PFSK-1 (cell line): ENCODE results near the gene TNS1.

Source experiments
- FOXP2 ChIP-seq: optimal IDR thresholded peaks from 2 replicates; pipeline ENCODE3; 2011; ENCODE audit warnings: borderline replicate concordance, control low read depth, inconsistent platforms; ENCODE audit not compliant: insufficient read depth; ENCODE audit errors: extremely low read length, extremely low read depth
- POLR2AphosphoS5 ChIP-seq: IDR thresholded peaks from 2 replicates; pipeline ENCODE4 v1.6.1; 2012; ENCODE audit warnings: low read depth, mild to moderate bottlenecking, control low read depth, low read length, moderate library complexity
- SIN3A ChIP-seq: IDR thresholded peaks from 2 replicates; pipeline ENCODE4 v1.6.1; 2012; ENCODE audit warnings: mild to moderate bottlenecking, low read length, moderate library complexity, borderline replicate concordance; ENCODE audit not compliant: insufficient read depth
- TAF1 ChIP-seq: IDR thresholded peaks from 2 replicates; pipeline ENCODE4 v1.6.1; 2012; ENCODE audit warnings: low read length, control low read depth, borderline replicate concordance; ENCODE audit not compliant: insufficient read depth
- TF ChIP-seq, protein P1 (sequence below), 2 experiments: IDR thresholded peaks; 2 replicates each; pipeline versions ENCODE4 v1.6.1 to v1.8.0; 2011 to 2012; ENCODE audit warnings: low read depth in 2 of 2, low read length in 2 of 2, control low read depth in 1 of 2, inconsistent platforms in 1 of 2, mild to moderate bottlenecking in 1 of 2, moderate library complexity in 1 of 2; ENCODE audit not compliant: insufficient read depth in 1 of 2

TNS1 gene

DNA sequence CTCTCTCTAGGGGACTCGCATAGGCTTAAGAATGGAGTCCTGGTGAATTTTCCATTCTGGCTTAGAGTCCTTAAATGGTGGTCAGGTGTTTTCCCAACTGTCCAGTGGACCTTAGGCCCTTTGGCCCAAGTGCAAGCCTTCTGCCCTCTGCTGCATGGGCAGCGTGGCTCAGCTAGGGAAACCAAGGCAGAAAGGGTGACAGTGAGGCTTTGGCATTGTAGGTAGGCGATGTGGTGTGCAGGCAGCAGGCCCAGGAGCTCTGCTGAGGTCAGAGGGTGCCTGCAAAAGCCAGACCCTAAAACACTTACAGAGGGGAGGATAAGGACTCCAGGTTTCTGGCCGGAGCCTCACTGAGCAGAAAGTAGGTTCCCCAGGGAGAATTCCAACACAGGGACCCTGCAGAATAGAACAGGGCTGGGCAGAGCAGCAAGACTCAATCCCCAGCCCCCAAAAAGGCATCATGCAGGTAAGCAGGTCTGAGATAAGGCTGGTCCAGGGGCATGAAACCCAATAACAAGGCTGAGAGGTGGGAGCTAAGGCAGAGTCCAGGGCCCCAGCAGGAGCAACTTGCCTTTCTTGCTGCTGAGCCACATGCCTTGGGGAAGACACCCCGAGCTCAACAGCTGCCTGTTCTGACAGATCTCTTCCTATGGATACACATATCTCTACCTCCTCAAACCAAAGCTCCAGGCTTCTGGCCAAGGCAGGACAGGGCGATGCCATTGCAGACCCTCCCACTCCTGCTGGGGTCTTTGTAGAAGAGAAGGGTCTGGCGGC lies 199.7 kb downstream of the TNS1 start:
- TF ChIP-seq POLR2AphosphoS5 (no peak), TAF1 (no peak), FOXP2 (no peak), SIN3A (no peak)
- TF ChIP-seq, protein P1, sequence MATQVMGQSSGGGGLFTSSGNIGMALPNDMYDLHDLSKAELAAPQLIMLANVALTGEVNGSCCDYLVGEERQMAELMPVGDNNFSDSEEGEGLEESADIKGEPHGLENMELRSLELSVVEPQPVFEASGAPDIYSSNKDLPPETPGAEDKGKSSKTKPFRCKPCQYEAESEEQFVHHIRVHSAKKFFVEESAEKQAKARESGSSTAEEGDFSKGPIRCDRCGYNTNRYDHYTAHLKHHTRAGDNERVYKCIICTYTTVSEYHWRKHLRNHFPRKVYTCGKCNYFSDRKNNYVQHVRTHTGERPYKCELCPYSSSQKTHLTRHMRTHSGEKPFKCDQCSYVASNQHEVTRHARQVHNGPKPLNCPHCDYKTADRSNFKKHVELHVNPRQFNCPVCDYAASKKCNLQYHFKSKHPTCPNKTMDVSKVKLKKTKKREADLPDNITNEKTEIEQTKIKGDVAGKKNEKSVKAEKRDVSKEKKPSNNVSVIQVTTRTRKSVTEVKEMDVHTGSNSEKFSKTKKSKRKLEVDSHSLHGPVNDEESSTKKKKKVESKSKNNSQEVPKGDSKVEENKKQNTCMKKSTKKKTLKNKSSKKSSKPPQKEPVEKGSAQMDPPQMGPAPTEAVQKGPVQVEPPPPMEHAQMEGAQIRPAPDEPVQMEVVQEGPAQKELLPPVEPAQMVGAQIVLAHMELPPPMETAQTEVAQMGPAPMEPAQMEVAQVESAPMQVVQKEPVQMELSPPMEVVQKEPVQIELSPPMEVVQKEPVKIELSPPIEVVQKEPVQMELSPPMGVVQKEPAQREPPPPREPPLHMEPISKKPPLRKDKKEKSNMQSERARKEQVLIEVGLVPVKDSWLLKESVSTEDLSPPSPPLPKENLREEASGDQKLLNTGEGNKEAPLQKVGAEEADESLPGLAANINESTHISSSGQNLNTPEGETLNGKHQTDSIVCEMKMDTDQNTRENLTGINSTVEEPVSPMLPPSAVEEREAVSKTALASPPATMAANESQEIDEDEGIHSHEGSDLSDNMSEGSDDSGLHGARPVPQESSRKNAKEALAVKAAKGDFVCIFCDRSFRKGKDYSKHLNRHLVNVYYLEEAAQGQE (IDR thresholded peaks at IDR 0.05; ENCODE audit: insufficient read depth in 1 of 2, low read depth in 2 of 2, low read length in 2 of 2): no peak

DNA sequence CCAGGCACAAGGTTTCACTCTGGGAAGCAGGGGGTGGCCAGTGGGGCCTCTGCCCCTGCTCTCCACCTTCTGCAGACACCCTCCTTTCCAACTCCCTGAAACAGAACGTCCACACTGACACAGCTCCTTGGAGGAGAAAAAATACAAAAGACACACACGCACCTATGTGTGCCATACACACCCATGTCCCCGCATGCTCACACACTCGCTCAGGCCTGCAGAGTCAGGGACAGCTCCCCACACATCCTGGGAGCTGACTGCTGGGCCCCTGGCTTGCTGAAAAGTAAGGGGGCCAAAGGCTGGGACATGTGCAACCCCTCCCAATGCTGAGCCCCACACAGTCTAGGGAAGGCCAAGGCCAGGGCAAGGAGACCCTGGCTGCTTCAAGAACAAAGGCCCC lies 200.5 kb downstream of the TNS1 start:
- TF ChIP-seq FOXP2: no peak
- TF ChIP-seq, protein P1 (IDR thresholded peaks at IDR 0.05; ENCODE audit: insufficient read depth in 1 of 2, low read depth in 2 of 2, low read length in 2 of 2): no peak
- no peak for TF ChIP-seq SIN3A
- TF ChIP-seq TAF1: no peak

DNA sequence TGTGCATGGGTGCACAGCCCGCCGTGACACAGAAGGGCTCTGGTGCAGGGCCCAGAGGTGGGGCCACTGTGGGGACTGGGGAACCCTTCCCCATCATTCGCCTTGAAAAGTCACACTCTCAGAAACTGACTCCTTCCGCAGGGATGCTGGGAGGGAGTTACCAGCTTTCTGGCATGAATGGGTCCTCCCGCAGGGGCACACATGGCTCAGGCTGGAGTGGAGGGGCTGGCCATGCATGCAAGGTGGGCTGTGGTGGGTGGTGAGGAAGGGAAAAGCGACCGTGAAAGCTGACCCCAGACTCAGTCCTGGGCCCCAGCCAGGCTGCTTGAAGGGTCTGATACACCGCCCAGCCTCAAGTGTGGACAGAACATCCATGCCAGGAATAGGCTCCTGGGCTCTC lies 201.1 kb downstream of the TNS1 start:
- TF ChIP-seq POLR2AphosphoS5 (no peak), SIN3A (no peak)

DNA sequence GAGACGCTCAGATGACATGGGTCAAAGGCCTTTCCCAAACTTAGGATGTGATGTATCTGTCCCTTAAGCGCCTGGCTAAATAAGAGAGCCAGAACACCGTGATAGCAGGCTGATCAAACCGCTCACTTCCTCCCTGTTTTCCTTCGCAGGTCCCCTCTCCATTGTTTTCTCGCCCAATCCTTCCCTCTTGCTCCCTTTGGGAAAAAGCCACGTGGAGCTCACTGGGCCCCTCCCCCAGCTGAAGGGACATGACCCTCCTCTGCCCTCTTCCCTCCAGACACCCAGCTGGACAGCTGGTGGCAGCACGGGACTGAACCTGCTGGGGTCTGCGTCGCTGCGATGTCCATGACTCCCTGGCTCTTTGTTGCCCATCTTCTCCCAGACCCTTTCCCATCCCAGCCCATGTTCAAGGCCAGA lies 201.7 kb downstream of the TNS1 start:
- TF ChIP-seq SIN3A (no peak), FOXP2 (no peak), POLR2AphosphoS5 (no peak), TAF1 (no peak)
- TF ChIP-seq, protein P1 (IDR thresholded peaks at IDR 0.05; ENCODE audit: insufficient read depth in 1 of 2, low read depth in 2 of 2, low read length in 2 of 2): no peak

DNA sequence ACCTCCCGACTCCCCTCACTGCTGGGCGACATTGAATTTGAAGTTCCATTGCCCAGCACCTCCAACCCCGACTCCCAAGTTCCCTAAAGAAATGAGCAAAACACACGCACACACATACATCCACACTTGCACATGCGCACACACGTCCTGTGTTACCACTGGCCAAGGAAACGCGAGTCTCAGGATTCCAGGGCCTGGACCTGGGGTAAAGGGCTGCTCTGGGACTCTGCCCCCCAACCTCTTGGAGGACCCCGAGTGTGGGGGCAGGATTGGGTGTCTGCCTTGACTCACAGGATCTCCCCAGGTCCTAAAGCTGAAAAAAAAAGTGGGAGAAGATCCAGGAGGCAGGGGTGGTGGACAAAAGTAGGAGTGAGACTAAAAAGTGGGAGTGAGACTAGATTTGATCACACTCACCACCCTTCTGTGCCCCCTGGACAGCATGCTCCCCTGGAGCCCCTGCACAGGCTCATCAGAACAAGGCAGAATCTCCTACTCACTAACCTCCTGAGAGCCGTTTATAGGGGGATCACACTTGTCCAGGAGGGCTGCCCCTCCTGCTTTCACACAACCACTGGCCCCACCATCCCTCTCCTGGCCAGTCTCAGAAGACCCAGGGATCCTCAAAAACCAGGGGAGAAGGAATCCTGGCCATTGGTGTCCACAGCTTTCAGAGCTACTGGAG lies 202.2 kb downstream of the TNS1 start:
- TF ChIP-seq SIN3A (no peak), FOXP2 (no peak), TAF1 (no peak), POLR2AphosphoS5 (no peak)
- TF ChIP-seq, protein P1 (IDR thresholded peaks at IDR 0.05; ENCODE audit: insufficient read depth in 1 of 2, low read depth in 2 of 2, low read length in 2 of 2): no peak
